DND-41 (cell line): ENCODE data around the gene IFITM2.
"Not testable (repeated sequence)": the region's sequence is repeated elsewhere in the genome, so short reads cannot be mapped to it uniquely, and the experiment has no call there.

Source experiments
- ATAC-seq: fragments of 200-7000 bp; cut with Tn5 transposase; 3 replicates; pipeline ENCODE4 v1.9.1; 2021; ENCODE audit warnings: low read depth; ENCODE audit not compliant: insufficient read depth
- DNase-seq: peaks from one replicate; pipeline ENCODE4 v3.0.0-alpha.2; 2020
- H2AFZ ChIP-seq: 2 replicates; pipeline ENCODE4 v1.6.0; 2012; ENCODE audit warnings: low read depth, low read length
- H3K27ac ChIP-seq: 2 replicates; pipeline ENCODE4 v1.5.1; 2012; ENCODE audit warnings: low read length, inconsistent platforms
- H3K27me3 ChIP-seq: fragments of 200-600 bp; sonication (generic); 2 replicates; pipeline ENCODE4 v1.6.0; 2012; ENCODE audit warnings: low read length, mild to moderate bottlenecking, inconsistent platforms; ENCODE audit not compliant: insufficient read depth, poor library complexity
- H3K36me3 ChIP-seq: 2 replicates; pipeline ENCODE4 v1.5.1; 2012; ENCODE audit warnings: low read length, inconsistent platforms; ENCODE audit not compliant: insufficient read depth
- H3K4me1 ChIP-seq: 2 replicates; pipeline ENCODE4 v1.5.1; 2012; ENCODE audit warnings: mild to moderate bottlenecking, low read length; ENCODE audit not compliant: insufficient read depth
- H3K4me2 ChIP-seq: 2 replicates; pipeline ENCODE4 v1.6.0; 2012; ENCODE audit warnings: mild to moderate bottlenecking, moderate library complexity, low read length, inconsistent platforms; ENCODE audit not compliant: insufficient read depth
- H3K4me3 ChIP-seq, 2 experiments: fragments of 200-600 bp in 1 of 2; shearing (Covaris generic) in 1 of 2; 2 replicates each; pipeline ENCODE4 v1.5.1; 2012 to 2016; ENCODE audit warnings: inconsistent platforms in 2 of 2, low read length in 2 of 2, mild to moderate bottlenecking in 2 of 2, low read depth in 1 of 2, moderate library complexity in 1 of 2
- H3K79me2 ChIP-seq: 2 replicates; pipeline ENCODE4 v1.6.0; 2012; ENCODE audit warnings: low read length, inconsistent platforms; ENCODE audit not compliant: insufficient read depth
- H3K9ac ChIP-seq: 2 replicates; pipeline ENCODE4 v1.6.0; 2012; ENCODE audit warnings: low read depth, mild to moderate bottlenecking, inconsistent platforms, low read length, moderate library complexity
- H3K9me3 ChIP-seq: 2 replicates; pipeline ENCODE4 v1.5.1; 2012; ENCODE audit warnings: low read length, moderate library complexity, mild to moderate bottlenecking, inconsistent platforms; ENCODE audit not compliant: insufficient read depth, severe bottlenecking
- H4K20me1 ChIP-seq: 2 replicates; pipeline ENCODE4 v1.6.0; 2012; ENCODE audit warnings: low read length; ENCODE audit not compliant: insufficient read depth
- EZH2 ChIP-seq: IDR thresholded peaks from 3 replicates; pipeline ENCODE4 v1.6.1; 2012; ENCODE audit warnings: borderline replicate concordance, low read depth, mild to moderate bottlenecking, moderate library complexity, low read length, inconsistent platforms; ENCODE audit not compliant: severe bottlenecking
- TF ChIP-seq, protein P1 (sequence below): IDR thresholded peaks from 2 replicates; pipeline ENCODE4 v1.5.1; 2012; ENCODE audit warnings: borderline replicate concordance, low read length, moderate library complexity, mild to moderate bottlenecking; ENCODE audit not compliant: poor library complexity, severe bottlenecking; ENCODE audit errors: extremely low read depth

Gene IFITM2

DNA sequence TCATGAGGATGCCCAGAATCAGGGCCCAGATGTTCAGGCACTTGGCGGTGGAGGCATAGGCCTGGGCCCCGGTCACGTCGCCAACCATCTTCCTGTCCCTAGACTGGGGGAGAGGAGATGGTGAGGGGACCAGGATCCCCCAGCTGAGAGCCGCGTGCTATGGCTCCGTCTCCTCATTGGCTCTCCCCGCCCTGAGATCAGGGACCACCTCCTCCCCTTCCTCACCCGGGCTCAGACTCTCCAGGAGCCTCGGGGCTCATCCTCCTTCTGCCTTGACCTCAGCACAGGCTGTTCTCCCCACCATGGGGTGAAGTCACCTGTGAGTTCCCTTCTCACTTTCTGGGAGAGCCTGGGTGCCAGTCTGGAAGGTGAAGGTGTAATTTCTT lies 12.3 kb downstream of the IFITM2 start:
- peaks cover 17% of the 10 kb centered on the region for H4K20me1 ChIP-seq
- not testable (repeated sequence) for H3K27me3 ChIP-seq, DNase-seq, H3K27ac ChIP-seq, H3K9me3 ChIP-seq, H3K9ac ChIP-seq, H2AFZ ChIP-seq
- H3K4me3 ChIP-seq = peak overlapping the region in 1 of 2 experiments; percentile 25; a peak in 1 of 4 replicates
- 0 out of 3 replicates have a peak, but pooled peaks have one; percentile 8 for ATAC-seq
- peaks cover 18% of the 10 kb centered on the region for H3K36me3 ChIP-seq
- H3K79me2 ChIP-seq = peaks cover 28% of the 10 kb centered on the region
- H3K4me1 ChIP-seq = peaks cover 44% of the 10 kb centered on the region
- H3K4me2 ChIP-seq = peak overlapping the region; percentile 63

DNA sequence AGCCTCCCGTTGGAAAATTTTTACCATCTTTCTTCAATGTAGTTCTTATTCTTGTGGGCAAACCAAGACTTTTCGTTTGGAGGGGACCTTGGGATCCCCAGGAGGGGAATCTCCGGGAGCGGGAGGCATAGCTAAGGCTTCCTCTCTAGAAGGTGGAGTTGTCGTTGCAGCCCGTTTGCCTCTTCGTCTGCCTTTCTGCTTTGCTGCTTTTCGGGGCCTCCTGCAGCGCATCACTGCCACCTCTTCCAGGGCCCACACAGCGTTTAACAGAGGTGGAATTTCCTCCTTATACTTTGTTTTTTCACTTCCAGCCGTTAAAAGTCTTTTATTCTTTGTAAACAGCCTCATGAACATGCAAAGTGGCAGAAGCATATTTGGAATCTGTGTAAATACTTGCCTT lies 16.5 kb downstream of the IFITM2 start:
- ATAC-seq (no peak), DNase-seq (no peak)
- H2AFZ ChIP-seq = no peak overlapping the region
- TF ChIP-seq, protein P1, sequence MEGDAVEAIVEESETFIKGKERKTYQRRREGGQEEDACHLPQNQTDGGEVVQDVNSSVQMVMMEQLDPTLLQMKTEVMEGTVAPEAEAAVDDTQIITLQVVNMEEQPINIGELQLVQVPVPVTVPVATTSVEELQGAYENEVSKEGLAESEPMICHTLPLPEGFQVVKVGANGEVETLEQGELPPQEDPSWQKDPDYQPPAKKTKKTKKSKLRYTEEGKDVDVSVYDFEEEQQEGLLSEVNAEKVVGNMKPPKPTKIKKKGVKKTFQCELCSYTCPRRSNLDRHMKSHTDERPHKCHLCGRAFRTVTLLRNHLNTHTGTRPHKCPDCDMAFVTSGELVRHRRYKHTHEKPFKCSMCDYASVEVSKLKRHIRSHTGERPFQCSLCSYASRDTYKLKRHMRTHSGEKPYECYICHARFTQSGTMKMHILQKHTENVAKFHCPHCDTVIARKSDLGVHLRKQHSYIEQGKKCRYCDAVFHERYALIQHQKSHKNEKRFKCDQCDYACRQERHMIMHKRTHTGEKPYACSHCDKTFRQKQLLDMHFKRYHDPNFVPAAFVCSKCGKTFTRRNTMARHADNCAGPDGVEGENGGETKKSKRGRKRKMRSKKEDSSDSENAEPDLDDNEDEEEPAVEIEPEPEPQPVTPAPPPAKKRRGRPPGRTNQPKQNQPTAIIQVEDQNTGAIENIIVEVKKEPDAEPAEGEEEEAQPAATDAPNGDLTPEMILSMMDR = no peak
- no peak for TF ChIP-seq EZH2
- no peak overlapping the region for H3K4me2 ChIP-seq
- peaks cover 35% of the 10 kb centered on the region for H3K4me1 ChIP-seq
- no peaks in the 10 kb centered on the region for H3K27me3 ChIP-seq
- no peak overlapping the region for H3K4me3 ChIP-seq
- H3K9me3 ChIP-seq = no peaks in the 10 kb centered on the region
- H3K9ac ChIP-seq = no peak overlapping the region
- H4K20me1 ChIP-seq = no peaks in the 10 kb centered on the region
- H3K27ac ChIP-seq = no peak overlapping the region
- no peaks in the 10 kb centered on the region for H3K36me3 ChIP-seq
- H3K79me2 ChIP-seq = no peaks in the 10 kb centered on the region

DNA sequence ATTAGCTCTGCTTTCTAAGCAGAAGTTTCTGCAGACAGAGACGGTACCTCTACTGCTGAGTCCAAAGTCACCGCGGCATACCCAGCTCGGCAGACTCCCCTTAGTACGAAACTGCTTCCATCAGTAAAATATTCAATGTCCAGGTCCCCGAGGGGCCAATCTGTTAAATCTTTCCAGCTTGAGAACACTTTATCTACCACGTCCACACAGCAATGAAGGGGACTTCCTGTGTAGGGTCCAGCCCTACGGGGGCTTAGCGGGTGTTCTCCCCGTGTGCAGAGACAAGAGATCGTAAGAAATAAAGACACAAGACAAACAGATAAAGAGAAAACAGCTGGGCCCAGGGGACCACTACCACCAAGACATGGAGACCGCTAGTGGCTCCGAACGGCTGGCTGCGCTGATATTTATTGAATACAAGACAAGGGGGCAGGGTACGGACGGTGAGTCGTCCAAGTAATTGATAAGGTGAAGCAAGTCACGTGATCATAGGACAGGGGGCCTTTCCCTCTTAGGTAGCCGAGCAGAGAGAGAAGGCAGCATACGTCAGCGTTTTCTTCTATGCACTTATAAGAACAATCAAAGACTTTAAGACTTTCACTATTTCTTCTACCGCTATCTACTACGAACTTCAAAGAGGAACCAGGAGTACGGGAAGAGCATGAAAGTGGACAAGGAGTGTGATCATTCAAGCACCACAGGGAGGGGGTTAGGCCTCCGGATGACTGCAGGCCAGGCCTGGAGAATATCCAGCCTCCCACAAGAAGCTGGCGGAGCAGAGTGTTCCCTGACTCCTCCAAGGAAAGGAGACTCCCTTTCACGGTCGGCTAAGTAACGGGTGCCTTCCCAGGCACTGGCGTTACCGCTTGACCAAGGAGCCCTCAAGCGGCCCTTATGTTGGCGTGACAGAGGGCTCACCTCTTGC lies 17.2 kb downstream of the IFITM2 start:
- H3K9me3 ChIP-seq, H3K36me3 ChIP-seq, H3K9ac ChIP-seq, H3K27ac ChIP-seq, H2AFZ ChIP-seq, H3K4me3 ChIP-seq, H3K79me2 ChIP-seq, ATAC-seq, DNase-seq, H3K27me3 ChIP-seq, H4K20me1 ChIP-seq, H3K4me2 ChIP-seq: not testable (repeated sequence)
- H3K4me1 ChIP-seq = peaks cover 36% of the 10 kb centered on the region

DNA sequence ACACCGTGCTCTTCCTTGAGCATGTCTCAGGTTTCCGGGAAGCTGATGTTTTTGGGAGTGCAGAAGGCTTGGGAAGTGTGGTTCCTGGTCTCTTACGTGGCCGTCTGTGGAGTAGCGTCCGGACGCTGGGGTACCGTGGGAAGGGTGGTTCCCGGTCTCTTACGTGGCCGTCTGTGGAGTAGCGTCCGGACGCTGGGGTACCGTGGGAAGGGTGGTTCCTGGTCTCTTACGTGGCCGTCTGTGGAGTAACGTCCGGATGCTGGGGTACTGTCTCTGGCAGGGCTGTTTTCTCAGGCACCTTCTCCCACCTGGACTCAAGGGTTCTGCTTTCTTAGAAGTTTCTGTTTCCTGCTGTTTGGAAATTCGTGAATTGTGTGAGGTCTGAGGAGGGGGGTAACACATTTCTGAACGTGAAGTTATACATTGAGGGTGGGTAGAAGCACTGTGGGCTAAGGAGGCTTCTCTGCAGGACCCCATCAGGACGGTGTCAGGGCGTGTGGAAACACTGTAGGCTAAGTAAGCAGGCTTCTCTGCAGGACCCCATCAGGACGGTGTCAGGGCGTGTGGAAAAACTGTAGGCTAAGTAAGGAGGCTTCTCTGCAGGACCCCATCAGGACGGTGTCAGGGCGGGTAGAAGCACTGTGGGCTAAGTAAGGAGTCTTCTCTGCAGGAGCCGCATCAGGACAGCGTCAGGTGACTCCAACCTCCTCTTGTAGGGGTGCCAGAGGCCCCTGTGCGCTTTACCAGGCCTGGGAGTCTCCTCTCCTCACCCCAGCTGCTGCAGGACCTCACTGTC lies 18.4 kb downstream of the IFITM2 start:
- no peak for ATAC-seq
- no peak overlapping the region for H3K4me2 ChIP-seq
- DNase-seq = no peak

More for the DNA sequence above, 18.4 kb downstream of the IFITM2 start:
- Histone ChIP-seq H3K4me1 (peaks cover 44% of the 10 kb centered on the region), H3K9me3 (no peaks in the 10 kb centered on the region), H3K36me3 (no peaks in the 10 kb centered on the region), H4K20me1 (no peaks in the 10 kb centered on the region), H2AFZ (no peak overlapping the region), H3K4me3 (no peak overlapping the region), H3K27ac (peak overlapping the region; percentile 34; the same call in 1 of the 2 replicates), H3K79me2 (no peaks in the 10 kb centered on the region), H3K9ac (no peak overlapping the region), H3K27me3 (no peaks in the 10 kb centered on the region)
- TF ChIP-seq, protein P1 = no peak
- TF ChIP-seq EZH2 = no peak
